Stimulated activated CD4-positive, alpha-beta T cell treated with anti-CD3 and anti-CD28 coated beads, Interleukin-4, amount 100 ng/mL, for 24 hours (primary cell): ENCODE results near the gene MAT1A.
"Not testable (repeated sequence)": the region's sequence is repeated elsewhere in the genome, so short reads cannot be mapped to it uniquely, and the experiment has no call there.

Source experiments
- DNase-seq: peaks from one replicate; pipeline ENCODE4 v3.0.0-alpha.2; 2020

MAT1A gene

DNA sequence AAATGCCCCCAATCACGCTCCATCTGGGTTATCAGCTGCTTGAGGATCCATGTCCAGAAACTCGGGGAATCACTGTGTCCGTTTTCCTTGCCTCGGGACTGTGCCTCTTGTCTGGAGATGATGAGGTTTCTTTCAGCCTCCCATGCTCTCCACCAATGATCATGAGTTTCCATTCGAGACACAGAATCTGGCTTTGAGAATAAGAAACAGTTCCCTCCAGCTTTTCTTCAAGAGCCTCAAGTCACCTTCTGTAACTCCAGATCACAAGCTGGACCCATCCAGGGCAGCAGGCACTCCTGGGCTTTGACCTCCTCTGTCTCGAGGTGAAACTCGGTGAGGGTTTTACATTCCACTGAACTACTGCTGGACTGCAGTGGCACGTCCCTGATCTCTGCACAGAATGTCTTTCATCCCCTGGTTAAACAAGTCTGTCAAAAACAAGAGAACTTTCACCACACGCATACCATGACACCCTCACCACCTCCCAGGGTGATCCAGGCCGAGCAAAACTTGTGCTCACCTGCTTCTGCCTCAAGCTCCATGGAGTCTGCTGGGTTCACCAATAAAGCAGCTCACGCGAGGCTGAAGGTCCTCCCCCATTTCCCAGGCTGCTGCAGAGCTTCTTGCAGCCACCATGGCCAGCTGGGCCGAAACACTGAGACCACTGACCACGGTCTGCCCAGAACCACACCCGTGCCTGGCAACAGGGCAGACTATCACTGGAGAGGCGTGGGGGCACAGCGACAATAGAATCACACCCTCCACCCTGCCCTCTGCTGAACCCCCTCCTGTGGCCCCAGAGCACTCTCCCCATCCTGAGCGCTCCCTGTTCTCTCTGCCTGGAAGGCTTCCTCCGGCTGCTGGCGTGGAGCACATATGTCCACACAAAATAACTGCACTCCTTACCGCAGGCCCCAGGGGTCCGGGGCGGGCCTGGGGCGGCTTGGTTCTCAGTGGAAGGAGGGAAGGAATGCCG is 25.1 kb downstream of the MAT1A start:
- DNase-seq = no peak

- DNase-seq = no peak
Observed at GRCh38 chr10:80261316-80262030, 28.0 kb downstream of the MAT1A start.

DNA sequence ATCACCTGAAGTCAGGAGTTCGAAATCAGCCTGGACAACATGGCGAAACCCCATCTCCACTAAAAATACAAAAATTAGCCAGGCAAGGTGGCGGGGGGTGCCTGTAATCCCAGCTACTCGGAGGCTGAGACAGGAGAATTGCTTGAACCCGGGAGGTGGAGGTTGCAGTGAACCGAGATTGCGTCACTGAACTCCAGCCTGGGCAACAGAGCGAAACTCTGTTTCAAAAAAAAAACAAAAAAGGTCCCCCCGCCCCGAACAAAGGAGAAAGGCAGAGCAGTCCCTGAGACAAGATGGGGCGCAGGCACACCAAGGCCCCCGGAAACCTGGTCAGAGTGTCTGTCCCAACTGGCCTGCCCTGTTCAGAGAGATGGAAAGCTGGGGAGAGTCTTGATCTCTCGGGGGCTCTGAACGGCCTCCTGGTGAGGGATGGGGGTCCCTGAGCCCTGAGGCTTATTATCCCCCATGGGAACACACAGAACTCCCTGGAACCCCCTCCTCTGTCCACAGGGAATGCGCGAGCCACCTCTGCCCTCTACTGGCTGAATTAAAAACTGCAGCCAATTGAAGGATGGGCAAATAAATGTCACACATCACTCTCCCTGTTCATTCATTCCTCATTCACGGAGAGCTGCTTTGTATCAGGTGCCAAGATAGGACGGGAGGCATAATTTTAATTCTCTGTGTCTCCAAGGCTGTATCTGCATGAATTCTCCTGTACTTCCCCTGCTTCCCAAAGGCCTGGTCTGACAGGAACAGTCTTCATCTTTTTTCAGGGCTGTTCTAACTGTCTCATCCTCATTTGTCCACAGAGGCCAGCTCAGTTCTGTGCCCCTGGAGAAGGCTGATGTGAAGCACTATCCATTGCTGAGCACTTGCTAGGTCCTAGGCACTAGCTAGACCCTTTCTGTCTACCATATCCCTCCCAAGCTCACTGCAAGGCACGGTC is 28.9 kb downstream of the MAT1A start:
- DNase-seq = peak; percentile 40

DNA sequence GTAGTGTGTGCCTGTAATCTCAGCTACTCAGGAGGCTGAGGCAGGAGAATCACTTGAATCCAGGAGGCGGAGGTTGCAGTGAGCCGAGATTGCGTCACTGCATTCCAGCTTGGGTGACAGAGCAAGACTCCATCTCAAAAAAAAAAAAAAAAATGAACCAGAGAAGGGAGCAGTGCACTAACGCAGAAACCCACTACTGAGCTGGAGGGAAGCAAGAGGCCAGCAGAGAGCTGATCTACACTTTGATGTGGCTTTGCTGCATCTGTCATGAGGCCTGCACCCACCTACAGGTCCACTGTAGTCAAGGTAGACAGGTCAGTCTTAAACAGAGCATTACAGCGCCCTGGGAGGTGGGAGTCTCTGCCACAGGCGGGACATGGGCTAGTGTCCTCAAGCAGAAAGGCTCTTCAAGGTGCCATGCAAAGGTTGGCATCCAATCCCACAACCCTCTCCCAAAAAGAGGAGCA is 30.0 kb downstream of the MAT1A start:
- DNase-seq = no peak

DNA sequence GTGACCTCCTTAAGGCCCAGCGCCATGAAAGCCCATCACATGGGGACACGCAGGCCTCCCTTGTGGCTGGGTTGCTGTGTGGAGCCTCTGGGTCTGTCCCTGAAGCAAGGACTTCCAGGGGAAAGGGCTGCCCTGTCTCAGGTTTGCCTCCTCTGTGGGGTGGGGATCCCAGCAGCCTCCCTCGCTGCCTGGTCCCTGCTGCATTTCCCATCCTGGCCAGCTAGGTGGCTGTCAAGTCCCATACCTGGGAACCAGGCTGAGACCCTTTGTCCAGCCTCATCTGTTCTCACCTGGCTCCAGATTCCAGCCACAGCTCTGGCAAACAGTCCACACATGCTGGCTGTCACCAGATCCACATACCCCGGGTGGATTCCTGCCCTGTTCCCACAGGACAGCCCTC is 32.7 kb downstream of the MAT1A start:
- DNase-seq = not testable (repeated sequence)

- DNase-seq = not testable (repeated sequence)
Observed at GRCh38 chr10:80254726-80255125, 34.7 kb downstream of the MAT1A start.

DNA sequence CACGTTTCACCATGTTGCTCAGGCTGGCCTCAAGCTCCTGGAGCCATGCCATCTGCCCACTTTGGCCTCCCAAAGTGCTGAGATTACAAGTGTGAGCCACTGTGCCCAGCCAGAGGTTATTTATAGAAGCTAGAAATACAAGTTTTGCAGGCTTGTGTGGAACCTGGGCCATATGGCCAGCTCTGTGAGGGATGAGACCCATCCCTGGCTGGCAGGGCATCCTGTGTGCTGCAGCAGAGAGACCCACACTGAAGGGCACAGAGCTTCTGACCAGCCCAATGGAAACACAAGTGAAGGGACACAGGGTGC is 35.5 kb downstream of the MAT1A start:
- DNase-seq = not testable (repeated sequence)

GRCh38 chr10:80253266-80253962 is 36.0 kb downstream of the MAT1A start:
- no peak for DNase-seq

DNA sequence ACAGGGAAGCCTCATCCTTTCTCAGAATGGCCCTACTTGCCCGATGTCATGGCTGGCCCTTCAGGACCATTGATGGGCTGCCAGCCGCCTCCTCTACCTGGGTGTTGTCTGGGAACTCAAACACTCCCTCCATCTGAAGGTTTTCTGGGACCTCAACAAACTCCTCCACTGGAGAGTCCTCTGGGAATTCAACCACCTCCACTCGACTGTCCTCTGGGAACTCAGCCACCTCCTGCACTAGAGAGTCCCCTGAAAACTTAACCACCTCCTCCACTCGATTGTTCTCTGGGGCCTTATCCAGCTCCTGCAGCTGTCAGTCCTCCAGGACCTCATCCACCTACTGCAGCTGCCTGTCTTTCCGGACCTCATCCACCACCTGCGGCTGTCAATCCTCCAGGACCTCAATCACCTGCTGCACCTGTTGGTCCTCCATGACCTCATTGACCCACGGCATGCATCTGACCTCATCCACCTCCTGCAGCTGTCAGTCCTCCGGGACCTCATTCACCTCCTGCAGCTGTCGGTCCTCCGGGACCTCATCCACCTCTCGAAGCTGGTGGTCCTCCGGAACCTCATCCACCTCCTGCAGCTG is 37.1 kb downstream of the MAT1A start:
- no peak for DNase-seq

DNA sequence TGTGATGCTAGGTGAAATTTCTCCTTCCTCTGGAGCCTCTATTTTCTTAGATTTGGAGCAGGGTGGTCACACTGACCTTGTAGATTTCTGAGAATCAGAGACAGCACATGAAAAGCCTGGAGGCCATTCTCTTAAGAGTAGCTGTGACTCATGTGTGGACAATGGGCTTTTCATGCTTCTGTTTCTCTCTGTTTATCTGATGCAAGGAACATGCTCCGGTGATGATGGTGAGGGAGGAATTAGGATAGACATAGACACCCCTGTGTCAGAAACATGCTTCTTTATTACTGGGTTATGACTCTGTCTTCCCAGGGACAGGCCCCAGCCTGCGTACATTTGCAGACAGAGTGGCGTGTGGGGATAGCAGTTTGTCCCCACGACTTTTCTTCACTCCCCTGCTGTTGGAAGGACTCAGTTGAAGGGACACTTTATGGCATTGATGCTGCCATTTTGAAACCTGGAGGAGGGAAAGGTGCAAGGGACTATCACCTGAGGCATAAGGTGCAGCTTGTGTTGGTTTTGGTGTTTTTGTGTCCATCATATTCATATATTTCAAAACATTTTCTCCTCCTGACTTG is 37.7 kb downstream of the MAT1A start:
- not testable (repeated sequence) for DNase-seq

GRCh38 chr10:80250399-80250798 is 39.1 kb downstream of the MAT1A start:
- DNase-seq = not testable (repeated sequence)

DNA sequence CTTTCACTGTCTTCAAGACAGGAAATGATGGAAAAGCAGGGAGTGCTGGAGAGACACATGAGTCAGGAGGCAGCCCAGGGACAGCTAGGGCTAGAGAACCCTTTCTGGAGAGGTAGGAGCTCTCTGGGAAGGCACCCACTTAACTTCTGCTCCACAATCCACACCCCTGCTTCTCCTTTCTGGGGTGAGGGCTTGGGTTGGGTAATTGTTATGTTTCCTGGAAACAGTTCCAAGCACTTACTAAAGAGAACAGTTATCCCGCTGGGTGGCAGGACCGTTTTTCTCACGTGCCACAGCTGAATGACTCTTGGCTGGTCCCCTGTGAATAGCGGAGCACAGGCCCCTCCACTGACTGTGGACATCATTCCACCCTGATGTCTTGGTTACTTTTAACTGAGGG is 39.6 kb downstream of the MAT1A start:
- not testable (repeated sequence) for DNase-seq

DNA sequence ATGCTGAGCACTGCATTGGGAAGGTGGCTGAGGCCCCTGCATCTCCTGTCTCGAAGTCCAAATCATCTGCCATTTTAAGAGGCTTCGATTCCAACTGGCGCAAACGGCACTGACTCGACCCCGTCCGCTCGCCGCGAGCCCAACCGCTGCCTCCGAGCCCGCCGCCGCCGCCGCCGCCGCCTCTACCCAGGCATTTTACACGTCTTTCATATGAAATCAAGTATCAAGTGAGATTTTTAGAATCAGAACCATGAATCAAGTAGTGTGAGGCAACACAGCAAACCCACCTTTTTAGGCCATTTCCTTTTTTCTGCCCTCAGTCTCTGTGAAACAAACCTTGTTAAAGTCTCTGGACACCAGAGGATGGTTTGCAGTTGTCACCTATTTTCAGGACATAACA is 41.8 kb downstream of the MAT1A start:
- not testable (repeated sequence) for DNase-seq

- not testable (repeated sequence) for DNase-seq
Observed at GRCh38 chr10:80244371-80244770, 45.1 kb downstream of the MAT1A start.

DNA sequence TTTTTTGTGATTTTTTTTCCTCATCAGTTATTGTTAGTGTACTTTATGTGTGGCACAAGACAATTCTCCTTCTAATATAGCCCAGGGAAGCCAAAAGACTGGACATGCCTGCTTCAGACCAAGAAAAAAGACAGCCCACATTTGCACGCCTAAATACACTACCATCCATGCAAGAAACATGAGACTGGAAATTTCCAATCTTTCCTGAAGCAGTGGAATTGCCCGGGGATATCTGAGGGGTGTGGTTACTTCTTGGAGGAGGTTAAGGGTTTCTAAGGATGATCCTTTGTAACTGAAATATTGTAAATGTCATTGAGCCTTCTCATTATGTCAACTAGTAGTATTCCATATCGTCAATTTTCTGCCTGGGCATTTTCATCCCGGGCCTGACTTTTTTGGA is 47.1 kb downstream of the MAT1A start:
- DNase-seq = not testable (repeated sequence)

DNA sequence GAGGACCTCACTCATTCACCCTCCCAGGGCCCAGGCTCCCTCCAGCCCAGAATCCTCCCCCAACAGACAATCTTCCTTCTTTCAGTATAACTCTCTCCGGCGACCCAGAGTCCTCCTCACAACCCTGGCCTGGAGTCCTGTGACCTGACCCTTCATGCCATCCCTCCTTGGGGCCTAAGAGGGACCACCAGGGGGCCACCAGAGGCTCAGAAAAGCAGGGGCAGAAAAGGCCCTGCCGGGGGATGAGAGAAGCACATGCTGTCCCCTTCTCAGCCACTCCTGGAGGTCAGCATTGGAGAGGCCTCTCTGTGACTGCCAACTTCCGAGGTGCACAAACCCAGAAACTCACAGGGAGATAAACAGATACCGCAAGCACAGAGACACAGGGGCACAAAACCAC is 53.0 kb downstream of the MAT1A start:
- not testable (repeated sequence) for DNase-seq

DNA sequence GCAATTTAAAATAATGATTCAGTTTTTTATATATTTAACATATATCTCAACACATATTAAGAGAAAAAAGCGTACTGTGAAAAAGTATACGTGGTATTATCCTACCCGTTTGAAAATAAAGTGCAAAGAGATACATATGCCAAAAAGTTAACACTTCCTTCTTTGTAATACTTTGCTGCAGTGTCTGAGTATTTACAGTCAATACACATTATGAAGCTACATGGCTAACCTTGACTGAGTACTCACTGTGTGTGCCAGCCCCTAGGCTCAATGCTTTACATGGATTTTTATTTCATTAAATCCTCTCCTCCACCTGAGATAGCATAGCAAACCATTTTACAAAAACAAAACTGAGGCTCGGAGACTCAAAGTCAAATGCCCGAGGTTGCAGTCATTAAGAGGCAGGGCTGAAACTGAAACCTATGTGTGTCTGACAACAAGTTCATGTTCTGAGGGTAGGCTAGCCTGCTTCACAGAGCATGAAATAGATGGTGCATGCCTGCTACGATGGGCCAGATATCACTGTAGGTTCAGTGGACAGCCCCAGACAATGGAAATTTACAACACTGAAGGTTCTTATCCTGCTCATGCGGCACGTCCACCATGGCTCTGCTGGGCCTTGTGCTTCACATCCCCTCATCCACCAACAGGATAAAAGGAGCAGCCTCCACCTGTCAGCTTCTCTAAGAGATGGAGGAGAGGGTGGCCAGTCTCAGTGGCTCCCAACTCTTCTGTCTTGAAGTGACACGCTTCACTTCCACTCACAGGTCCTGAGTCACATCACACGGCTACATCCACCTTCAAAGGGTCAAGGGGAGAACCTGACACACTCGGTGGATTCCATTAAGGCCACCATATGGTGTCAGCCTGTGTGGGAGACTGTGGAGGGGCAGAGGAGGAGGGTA is 54.9 kb downstream of the MAT1A start:
- DNase-seq = not testable (repeated sequence)

GRCh38 chr10:80233871-80234270 is 55.6 kb downstream of the MAT1A start:
- DNase-seq = not testable (repeated sequence)

- not testable (repeated sequence) for DNase-seq
Observed at GRCh38 chr10:80226723-80227122, 62.7 kb downstream of the MAT1A start.

- not testable (repeated sequence) for DNase-seq
Observed at GRCh38 chr10:80223031-80223419, 66.4 kb downstream of the MAT1A start.
